ENCODE data around the gene TOGARAM2.

DNA sequence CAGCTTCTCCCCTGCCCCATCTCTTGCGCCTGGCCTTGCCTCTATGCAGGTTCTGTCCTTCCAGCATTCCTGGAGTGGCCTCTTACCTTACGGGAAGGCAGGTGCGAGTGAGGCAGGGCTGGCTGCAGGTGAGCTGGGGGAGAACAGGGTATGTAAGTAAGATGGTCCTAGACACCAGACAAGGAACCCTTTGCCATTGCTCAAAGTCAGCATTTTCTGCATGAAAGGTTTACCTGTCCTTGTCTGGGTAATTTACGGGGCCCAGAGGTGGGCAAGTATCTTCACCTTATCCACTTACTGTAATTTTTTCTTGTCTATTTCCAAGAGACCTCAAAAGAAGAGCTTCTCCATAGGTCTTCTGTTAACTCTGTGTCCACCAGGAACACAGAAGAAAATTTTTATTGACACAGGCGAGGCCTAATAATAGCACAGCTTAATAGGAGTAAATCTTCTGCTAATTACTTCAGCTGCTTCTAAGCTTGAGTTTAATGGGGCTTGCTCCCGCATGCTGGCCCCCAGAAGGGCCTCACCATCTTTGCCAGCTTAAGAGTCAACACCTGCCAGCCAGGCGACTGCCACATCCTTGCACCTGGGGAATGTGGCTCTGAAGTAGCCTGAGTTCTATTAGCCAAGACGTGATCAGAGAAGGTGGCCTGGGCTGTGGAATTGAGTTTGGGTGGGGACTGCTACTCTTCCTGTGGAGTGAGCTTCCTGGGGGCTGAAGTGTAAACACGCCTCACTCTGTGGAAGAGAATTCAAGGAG is 66.2 kb downstream of the TOGARAM2 start:
- TF ChIP-seq GATA3 (IDR thresholded peaks at IDR 0.05; ENCODE audit: low read depth, low read length) (no peak), GATA2 (IDR thresholded peaks at IDR 0.05; ENCODE audit: low read depth, low read length) (no peak)
